Measurements from ENCODE around the gene ZNF385A. TPM values are rescaled to one million over a fixed set of nuclear protein-coding genes. Genes with fewer than 3 reads are reported as not detected.
A peak's percentile ranks its signal among the peaks of the same experiment; 100 is the strongest.

The ZNF385A gene
- total RNA-seq (10 to 100 TPM; 18.1 to 19.0 TPM), polyA plus RNA-seq (ENCODE audit: insufficient read length in 6 of 6) (10 to 100 TPM in 3 of 6 donors, 1 to 10 TPM in 3; 8.2 to 14.8 (median 9.8) TPM)
- long read RNA-seq, donor 1, partial matches to known transcripts, result 0 of 3 reads
- long read RNA-seq, donor 1, other reads (novel, unspliced or antisense), result 0 of 3 reads
- long read RNA-seq, donor 2, partial matches to known transcripts, result 0 of 1 reads
- long read RNA-seq, donor 2, other reads (novel, unspliced or antisense), result 0 of 1 reads
- long read RNA-seq, donor 3, result 0 reads
- long read RNA-seq, donor 4, partial matches to known transcripts, result 0 of 1 reads
- long read RNA-seq, donor 4, other reads (novel, unspliced or antisense), result 1 of 1 reads
- long read RNA-seq, donor 5, partial matches to known transcripts, result 0 of 2 reads
- long read RNA-seq, donor 5, other reads (novel, unspliced or antisense), result 0 of 2 reads
- long read RNA-seq, donor 6, partial matches to known transcripts, result 0 of 1 reads
- long read RNA-seq, donor 6, other reads (novel, unspliced or antisense), result 0 of 1 reads
- long read RNA-seq, donor 7, partial matches to known transcripts, result 0 of 1 reads
- long read RNA-seq, donor 7, other reads (novel, unspliced or antisense), result 0 of 1 reads
- long read RNA-seq, donor 8, partial matches to known transcripts, result 0 of 5 reads
- long read RNA-seq, donor 8, other reads (novel, unspliced or antisense), result 0 of 5 reads
- long read RNA-seq, donor 9, result 0 reads
- long read RNA-seq, donor 10, result 0 reads
- long read RNA-seq, donor 11, transcript ZNF385A-215 (7 exons, 1,516 nt), result major isoform, 8 of 27 reads
- long read RNA-seq, donor 11, partial matches to known transcripts, result 15 of 27 reads
- long read RNA-seq, donor 11, other reads (novel, unspliced or antisense), result 0 of 27 reads
- long read RNA-seq, donor 12, partial matches to known transcripts, result 0 of 2 reads
- long read RNA-seq, donor 12, other reads (novel, unspliced or antisense), result 0 of 2 reads

- intact Hi-C loops (cut with DNase I), result no loop called here
- no peaks in the 10 kb centered on the region for H3K9me3 ChIP-seq
- DNase-seq (peak in 1 of 4 donors; percentile 72), ATAC-seq (peak; percentile 45)
- H3K27me3 ChIP-seq, result no peaks in the 10 kb centered on the region
- TF ChIP-seq CTCF (IDR thresholded peaks at IDR 0.05), result no peak
- peaks cover 3 to 53% of the 10 kb centered on the region in 2 donors for H3K4me1 ChIP-seq
- peak within 1 kb of the TSS in 1 of 2 donors; percentile 24 for H3K4me3 ChIP-seq
- peak within 1 kb of the TSS; percentile 67 to 74 for H3K27ac ChIP-seq
- H3K36me3 ChIP-seq, result no peaks in the 10 kb centered on the region
Observed at GRCh38 chr12:54384591-54385041, at the start of gene ZNF385A. TSS of gene ZNF385A (minus strand) at chr12:54384733. CDS start at chr12:54384514, 219 bp downstream.

- intact Hi-C loops (cut with DNase I), result no loop called here
- ATAC-seq, result peak; percentile 43
- H3K4me3 ChIP-seq, result no peak overlapping the region
Observed at GRCh38 chr12:54432815-54433164, 48.3 kb upstream of the ZNF385A start.

GRCh38 chr12:54431911-54432814 lies 47.6 kb upstream of the ZNF385A start:
- peak in 3 of 4 donors; percentile 23 to 58 (median 50) for DNase-seq
- H3K4me1 ChIP-seq, result peaks cover 22 to 65% of the 10 kb centered on the region in 2 donors
- intact Hi-C loops (cut with DNase I), result no loop called here

More at GRCh38 chr12:54432815-54433164, 48.3 kb upstream of the ZNF385A start:
- no peak for TF ChIP-seq CTCF (IDR thresholded peaks at IDR 0.05)
- Histone ChIP-seq H3K4me1 (peaks cover 22 to 63% of the 10 kb centered on the region in 2 donors), H3K36me3 (no peaks in the 10 kb centered on the region), H3K27ac (peak overlapping the region; percentile 59 to 61), H3K9me3 (no peaks in the 10 kb centered on the region), H3K27me3 (no peaks in the 10 kb centered on the region)
- DNase-seq, result no peak

More at GRCh38 chr12:54431911-54432814, 47.6 kb upstream of the ZNF385A start:
- no peak for TF ChIP-seq CTCF (IDR thresholded peaks at IDR 0.05)
- H3K27me3 ChIP-seq, result no peaks in the 10 kb centered on the region
- peak overlapping the region; percentile 59 to 61 for H3K27ac ChIP-seq
- H3K9me3 ChIP-seq, result no peaks in the 10 kb centered on the region
- peak; percentile 61 for ATAC-seq
- no peaks in the 10 kb centered on the region for H3K36me3 ChIP-seq
- no peak overlapping the region for H3K4me3 ChIP-seq
